ENCODE measurements around the gene LRRC61. TPM values are rescaled to one million over a fixed set of nuclear protein-coding genes. Genes with fewer than 3 reads are reported as not detected.

Gene LRRC61
- total and polyA plus RNA-seq, 11 donors = 1.8 to 9.4 (median 4.6) TPM

GRCh38 chr7:150358988-150359621 is 36.0 kb downstream of the LRRC61 start:
- Histone ChIP-seq H3K27ac (no peak overlapping the region), H3K36me3 (no peaks in the 10 kb centered on the region), H3K9me3 (no peaks in the 10 kb centered on the region), H3K27me3 (no peaks in the 10 kb centered on the region), H3K4me3 (no peak overlapping the region), H3K4me1 (peaks cover 0 to 20% (median 0%) of the 10 kb centered on the region in 12 donors)
- WGBS, 4 donors = 78 to 94% (median 86%) methylated on average over 4 of the region's 4 CpGs
- DNase-seq = no peak
- intact Hi-C loops (cut with DNase I) = loop anchor here in 6 of 10 donors (5.0 to 10.0 kb wide), 2 partner anchors 63 to 416 kb away; no protein-coding TSS in a partner anchor
- no peak for TF ChIP-seq POLR2A (IDR thresholded peaks at IDR 0.05)
- TF ChIP-seq CTCF (IDR thresholded peaks at IDR 0.05) = no peak
- ATAC-seq = no peak

- DNase-seq = no peak
- Histone ChIP-seq H3K4me1 (peaks cover 0 to 23% (median 0%) of the 10 kb centered on the region in 12 donors), H3K36me3 (no peaks in the 10 kb centered on the region), H3K9me3 (no peaks in the 10 kb centered on the region), H3K4me3 (no peak overlapping the region), H3K27ac (no peak overlapping the region), H3K27me3 (no peaks in the 10 kb centered on the region)
- no peak for ATAC-seq
- WGBS, 4 donors = 90 to 97% (median 96%) methylated on average over 2 of the region's 2 CpGs
- intact Hi-C loops (cut with DNase I) = loop anchor here in 7 of 10 donors (5.0 to 10.0 kb wide), 3 partner anchors 48 to 415 kb away; a partner anchor contains a TSS
- TF ChIP-seq CTCF (IDR thresholded peaks at IDR 0.05) (no peak), POLR2A (IDR thresholded peaks at IDR 0.05) (no peak)
Observed at GRCh38 chr7:150359622-150360362, 36.6 kb downstream of the LRRC61 start.

- H3K4me3 ChIP-seq = no peak overlapping the region
- intact Hi-C loops (cut with DNase I) = loop anchor here in 1 of 10 donors (5.0 kb wide), 1 partner anchor 47 kb away; a partner anchor contains a TSS
Observed at GRCh38 chr7:150360363-150361058, 37.4 kb downstream of the LRRC61 start.

More at GRCh38 chr7:150360363-150361058, 37.4 kb downstream of the LRRC61 start:
- WGBS, 4 donors = 86 to 91% (median 88%) methylated on average over 5 of the region's 5 CpGs
- H3K9me3 ChIP-seq = no peaks in the 10 kb centered on the region
- ATAC-seq (no peak), DNase-seq (no peak)
- H3K27me3 ChIP-seq = no peaks in the 10 kb centered on the region
- TF ChIP-seq POLR2A (IDR thresholded peaks at IDR 0.05) = no peak
- no peak for TF ChIP-seq CTCF (IDR thresholded peaks at IDR 0.05)
- H3K4me1 ChIP-seq = peaks cover 0 to 26% (median 0%) of the 10 kb centered on the region in 12 donors
- no peak overlapping the region for H3K27ac ChIP-seq
- H3K36me3 ChIP-seq = no peaks in the 10 kb centered on the region
